HepG2 (cell line): ENCODE data around the gene AMIGO3. TPM values are rescaled to one million over a fixed set of nuclear protein-coding genes. Genes with fewer than 3 reads are reported as not detected.

Experiments
- ARNT ChIP-seq: fragments of 450-650 bp; IDR thresholded peaks from 2 replicates; pipeline ENCODE4 v1.6.1; 2017
- CERS6 ChIP-seq: sonication (generic); formaldehyde crosslinking; IDR thresholded peaks from 2 replicates; pipeline ENCODE4 v1.5.0; 2020; ENCODE audit warnings: missing genetic modification reagents
- E2F1 ChIP-seq: sonication (generic); formaldehyde crosslinking; IDR thresholded peaks from 2 replicates; pipeline ENCODE4 v1.5.0; 2020; ENCODE audit warnings: missing genetic modification reagents
- MTF2 ChIP-seq: sonication (generic); formaldehyde crosslinking; IDR thresholded peaks from 2 replicates; pipeline ENCODE4 v1.5.0; 2020; ENCODE audit warnings: missing genetic modification reagents, borderline replicate concordance
- NFE2L1 ChIP-seq: sonication (generic); formaldehyde crosslinking; IDR thresholded peaks from 2 replicates; pipeline ENCODE4 v1.4.0; 2020; ENCODE audit warnings: missing genetic modification reagents, mild to moderate bottlenecking, borderline replicate concordance
- NR0B2 ChIP-seq: sonication (generic); formaldehyde crosslinking; IDR thresholded peaks from 2 replicates; pipeline ENCODE4 v1.4.0; 2020; ENCODE audit warnings: mild to moderate bottlenecking, missing genetic modification reagents
- PTBP1 ChIP-seq: fragments of 200-400 bp; formaldehyde crosslinking; IDR thresholded peaks from 2 replicates; pipeline ENCODE4 v1.6.1; 2018; ENCODE audit warnings: low read length, low read depth; ENCODE audit not compliant: poor library complexity, severe bottlenecking
- RXRB ChIP-seq: IDR thresholded peaks from 2 replicates; pipeline ENCODE4 v1.6.1; 2016; ENCODE audit warnings: borderline replicate concordance, missing genetic modification reagents, missing compliant biosample characterization
- SAFB2 ChIP-seq: sonication (generic); formaldehyde crosslinking; IDR thresholded peaks from 2 replicates; pipeline ENCODE4 v1.5.1; 2020; ENCODE audit warnings: missing genetic modification reagents, low read depth, mild to moderate bottlenecking, borderline replicate concordance
- SMAD9 ChIP-seq: sonication (generic); formaldehyde crosslinking; IDR thresholded peaks from 2 replicates; pipeline ENCODE4 v1.5.1; 2020; ENCODE audit warnings: mild to moderate bottlenecking, missing genetic modification reagents
- ZFX ChIP-seq: sonication (generic); formaldehyde crosslinking; IDR thresholded peaks from 2 replicates; pipeline ENCODE4 v1.4.0; 2020; ENCODE audit warnings: mild to moderate bottlenecking, low read depth, missing genetic modification reagents, moderate library complexity
- ZNF276 ChIP-seq: sonication (generic); formaldehyde crosslinking; IDR thresholded peaks from 2 replicates; pipeline ENCODE4 v1.4.0; 2020; ENCODE audit warnings: mild to moderate bottlenecking, low read depth, missing genetic modification reagents
- ZNF460 ChIP-seq: sonication (generic); formaldehyde crosslinking; IDR thresholded peaks from 2 replicates; pipeline ENCODE4 v1.5.1; 2020; ENCODE audit warnings: missing genetic modification reagents, mild to moderate bottlenecking, borderline replicate concordance
- ZNF556 ChIP-seq: sonication (generic); formaldehyde crosslinking; IDR thresholded peaks from 2 replicates; pipeline ENCODE4 v1.4.0; 2020; ENCODE audit warnings: mild to moderate bottlenecking, missing genetic modification reagents, borderline replicate concordance
- ZNF644 ChIP-seq: IDR thresholded peaks from 2 replicates; pipeline ENCODE4 v1.6.1; 2016; ENCODE audit warnings: low read depth
- ZNF75D ChIP-seq: sonication (generic); formaldehyde crosslinking; IDR thresholded peaks from 2 replicates; pipeline ENCODE4 v1.8.1; 2023; ENCODE audit warnings: missing genetic modification reagents, mild to moderate bottlenecking, borderline replicate concordance
- ZNF777 ChIP-seq: sonication (generic); formaldehyde crosslinking; IDR thresholded peaks from 2 replicates; pipeline ENCODE4 v1.4.0; 2020; ENCODE audit warnings: missing genetic modification reagents
- ZNF782 ChIP-seq: sonication (generic); formaldehyde crosslinking; IDR thresholded peaks from 2 replicates; pipeline ENCODE4 v1.4.0; 2020; ENCODE audit warnings: missing genetic modification reagents, mild to moderate bottlenecking, borderline replicate concordance
- polyA plus RNA-seq, 8 experiments: library from polyadenylated mRNA; depleted of rRNA in 3 of 8; stranded (reverse) in 7 of 8; unstranded in 1 of 8; fragments of >200 nt; fragmentation: Illumina TruSeq in 4 of 8; extraction: Trizol in 4 of 8; gene quantifications; 2 replicates each; pipeline versions ENCODE4 v1.2.1 to v1.2.3, GENCODE V29; 2011 to 2016; ENCODE audit warnings: low read depth in 4 of 8, missing spikeins in 1 of 8, mixed read lengths in 1 of 8; ENCODE audit not compliant: insufficient read depth in 1 of 8
- total RNA-seq, 5 experiments: library from RNA; depleted of rRNA; stranded (reverse); fragments of >200 nt; fragmentation: Illumina TruSeq; extraction: Trizol; gene quantifications; 2 replicates each; pipeline ENCODE4 v1.2.3, GENCODE V29; 2016; ENCODE audit warnings: low read depth in 1 of 5
- TF ChIP-seq, protein P1 (sequence below): sonication (generic); formaldehyde crosslinking; IDR thresholded peaks from 2 replicates; pipeline ENCODE4 v1.4.0; 2020; ENCODE audit warnings: missing genetic modification reagents, low read depth, mild to moderate bottlenecking, borderline replicate concordance
- TF ChIP-seq, protein P2 (sequence below): sonication (generic); formaldehyde crosslinking; IDR thresholded peaks from 2 replicates; pipeline ENCODE4 v1.4.0; 2020; ENCODE audit warnings: missing genetic modification reagents
- TF ChIP-seq, protein P3 (sequence below): sonication (generic); formaldehyde crosslinking; IDR thresholded peaks from 2 replicates; pipeline ENCODE4 v1.5.0; 2020; ENCODE audit warnings: mild to moderate bottlenecking, missing genetic modification reagents

AMIGO3 gene
- total and polyA plus RNA-seq, 2 of the 13 experiments (the other 11 are each of a cell fraction or from before 2014, with no cell fraction given): 0.35 TPM; not detected in 1

DNA sequence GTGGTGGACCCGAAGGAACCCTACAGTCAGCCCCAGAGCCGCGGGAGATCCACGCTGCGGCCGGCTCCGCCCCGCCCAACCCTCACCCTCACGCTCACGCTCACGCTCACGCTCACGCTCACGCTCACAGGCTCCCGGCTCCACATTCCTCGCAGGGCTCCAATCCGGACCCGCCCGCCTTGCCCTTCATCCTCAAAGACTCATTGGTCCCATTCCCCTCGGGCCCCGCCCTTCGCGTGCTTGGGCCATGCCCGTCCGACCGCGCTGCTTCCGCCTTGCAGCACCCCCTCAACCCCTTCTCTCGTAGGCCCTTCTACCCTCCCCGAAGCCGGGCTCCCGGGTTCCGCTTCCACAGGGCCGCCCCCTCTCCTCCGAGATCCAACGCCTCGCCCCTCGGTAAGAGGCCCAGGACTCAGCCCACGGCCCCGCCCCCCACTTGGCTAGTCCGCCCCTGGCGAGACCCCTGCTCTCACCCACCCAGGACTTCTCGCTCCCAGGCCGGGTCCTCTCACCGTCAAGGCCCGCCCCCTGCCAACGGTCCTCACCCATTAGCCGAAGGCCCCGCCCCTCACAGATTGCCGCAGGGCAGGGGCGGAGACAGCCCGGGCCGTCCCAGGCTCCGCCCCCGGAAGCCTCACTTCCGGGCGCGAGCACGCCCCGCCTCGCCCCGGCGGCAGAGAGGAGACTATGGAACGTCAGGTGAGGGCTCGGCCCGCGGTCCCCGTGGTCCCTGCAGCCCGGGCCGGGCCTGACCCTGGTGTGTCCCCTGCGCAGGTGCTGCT lies 45.6 kb downstream of the AMIGO3 start, which contains the start of gene APEH (continued):
- TF ChIP-seq, protein P1, sequence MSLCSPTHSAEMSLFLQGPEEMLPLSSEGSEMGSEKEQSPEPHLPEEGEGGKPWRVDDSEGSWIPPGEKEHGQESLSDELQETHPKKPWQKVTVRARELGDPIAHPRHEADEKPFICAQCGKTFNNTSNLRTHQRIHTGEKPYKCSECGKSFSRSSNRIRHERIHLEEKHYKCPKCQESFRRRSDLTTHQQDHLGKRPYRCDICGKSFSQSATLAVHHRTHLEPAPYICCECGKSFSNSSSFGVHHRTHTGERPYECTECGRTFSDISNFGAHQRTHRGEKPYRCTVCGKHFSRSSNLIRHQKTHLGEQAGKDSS: no peak; the same call in none of the 2 replicates
- TF ChIP-seq NR0B2 (CRISPR knock-in tag) (no peak; the same call in 1 of the 2 replicates), ZNF276 (CRISPR knock-in tag) (no peak), NFE2L1 (CRISPR knock-in tag) (no peak), ZFX (peak; percentile 94), PTBP1 (no peak), ZNF460 (no peak), ARNT (no peak), SAFB2 (no peak; the same call in 1 of the 2 replicates), MTF2 (CRISPR knock-in tag) (no peak), CERS6 (CRISPR knock-in tag) (no peak), ZNF556 (CRISPR knock-in tag) (no peak), SMAD9 (CRISPR knock-in tag) (no peak), E2F1 (CRISPR knock-in tag) (peak; percentile 27; the same call in 1 of the 2 replicates), RXRB (CRISPR knock-in tag) (no peak; the same call in 1 of the 2 replicates), ZNF782 (CRISPR knock-in tag) (no peak), ZNF644 (no peak), ZNF75D (no peak), ZNF777 (CRISPR knock-in tag) (peak; percentile 18)
- TF ChIP-seq, protein P2, sequence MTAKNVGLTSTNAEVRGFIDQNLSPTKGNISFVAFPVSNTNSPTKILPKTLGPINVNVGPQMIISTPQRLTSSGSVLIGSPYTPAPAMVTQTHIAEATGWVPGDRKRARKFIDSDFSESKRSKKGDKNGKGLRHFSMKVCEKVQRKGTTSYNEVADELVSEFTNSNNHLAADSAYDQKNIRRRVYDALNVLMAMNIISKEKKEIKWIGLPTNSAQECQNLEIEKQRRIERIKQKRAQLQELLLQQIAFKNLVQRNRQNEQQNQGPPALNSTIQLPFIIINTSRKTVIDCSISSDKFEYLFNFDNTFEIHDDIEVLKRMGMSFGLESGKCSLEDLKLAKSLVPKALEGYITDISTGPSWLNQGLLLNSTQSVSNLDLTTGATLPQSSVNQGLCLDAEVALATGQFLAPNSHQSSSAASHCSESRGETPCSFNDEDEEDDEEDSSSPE (CRISPR knock-in tag): peak; percentile 53
- TF ChIP-seq, protein P3, sequence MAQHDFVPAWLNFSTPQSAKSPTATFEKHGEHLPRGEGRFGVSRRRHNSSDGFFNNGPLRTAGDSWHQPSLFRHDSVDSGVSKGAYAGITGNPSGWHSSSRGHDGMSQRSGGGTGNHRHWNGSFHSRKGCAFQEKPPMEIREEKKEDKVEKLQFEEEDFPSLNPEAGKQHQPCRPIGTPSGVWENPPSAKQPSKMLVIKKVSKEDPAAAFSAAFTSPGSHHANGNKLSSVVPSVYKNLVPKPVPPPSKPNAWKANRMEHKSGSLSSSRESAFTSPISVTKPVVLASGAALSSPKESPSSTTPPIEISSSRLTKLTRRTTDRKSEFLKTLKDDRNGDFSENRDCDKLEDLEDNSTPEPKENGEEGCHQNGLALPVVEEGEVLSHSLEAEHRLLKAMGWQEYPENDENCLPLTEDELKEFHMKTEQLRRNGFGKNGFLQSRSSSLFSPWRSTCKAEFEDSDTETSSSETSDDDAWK: no peak
